ENCODE results near the gene AWAT1.
"Not testable (repeated sequence)": the region's sequence is repeated elsewhere in the genome, so short reads cannot be mapped to it uniquely, and the experiment has no call there.

Gene AWAT1

GRCh38 chrX:70260104-70260503 is 25.6 kb downstream of the AWAT1 start, which contains the start of gene P2RY4:
P2RY4 (minus strand) TSS chrX:70260204; CDS start chrX:70259624, 580 bp downstream.
- no peak within 1 kb of the TSS for H3K4me3 ChIP-seq (ENCODE audit: low read depth, low read length)

DNA sequence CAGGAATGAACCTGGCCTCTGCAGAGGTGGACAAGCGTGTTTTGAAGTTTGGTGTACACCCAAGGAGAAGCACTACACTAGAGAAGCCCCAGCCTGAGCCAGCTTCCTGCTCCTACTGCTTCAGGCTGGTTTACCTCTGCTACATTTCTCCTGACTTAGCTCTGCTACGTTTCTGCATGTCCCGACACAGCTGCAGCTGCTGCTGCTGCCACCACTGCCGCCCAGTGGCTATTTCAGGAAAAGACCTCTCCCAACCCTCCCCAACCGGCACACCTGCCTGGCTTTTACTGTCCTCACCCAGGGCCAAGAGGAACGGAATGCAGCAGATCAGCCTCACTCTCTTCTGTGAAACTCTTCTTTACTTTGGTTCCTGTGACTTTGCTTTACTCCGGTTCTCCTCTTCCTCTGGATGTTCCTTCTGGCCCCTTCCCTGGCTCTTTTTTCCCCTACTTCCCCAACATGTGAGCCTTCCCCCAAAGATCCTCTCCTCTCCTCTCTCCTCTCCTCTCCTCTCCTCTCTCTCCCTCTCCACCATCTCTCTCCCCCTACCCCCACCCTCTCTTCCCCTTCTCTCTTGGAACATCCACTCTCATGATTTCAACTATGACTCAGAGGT is 28.6 kb downstream of the AWAT1 start:
- H3K4me3 ChIP-seq (ENCODE audit: low read depth, low read length): no peak overlapping the region

DNA sequence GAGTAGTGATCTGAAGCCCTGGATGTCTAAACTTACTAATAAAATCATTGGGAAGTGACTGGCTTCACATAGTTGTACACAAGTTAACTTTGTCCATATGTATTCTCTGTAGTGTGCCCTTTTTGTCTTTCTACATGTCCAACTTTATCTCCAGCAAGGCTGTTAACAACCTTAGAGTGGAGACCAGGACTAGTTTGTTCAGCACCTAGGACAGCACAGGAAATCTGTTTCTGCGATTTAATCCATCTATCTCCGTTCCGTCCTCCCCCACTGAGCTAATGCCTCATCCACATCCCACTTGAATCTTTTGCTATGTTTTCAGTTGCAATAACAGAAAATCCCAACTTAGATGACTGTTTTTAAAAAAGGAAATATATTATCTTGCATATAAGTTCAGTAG is 30.3 kb downstream of the AWAT1 start:
- H3K4me3 ChIP-seq (ENCODE audit: low read depth, low read length): no peak overlapping the region

- no peak within 1 kb of the TSS for H3K4me3 ChIP-seq (ENCODE audit: low read depth, low read length)
Observed at GRCh38 chrX:70268034-70268433, 33.6 kb downstream of the AWAT1 start, which contains the start of gene ARR3. ARR3 (plus strand) TSS chrX:70268334; CDS start chrX:70269386, 1,052 bp downstream.

- not testable (repeated sequence) for H3K4me3 ChIP-seq (ENCODE audit: low read depth, low read length)
Observed at GRCh38 chrX:70274029-70274428, 39.6 kb downstream of the AWAT1 start.

DNA sequence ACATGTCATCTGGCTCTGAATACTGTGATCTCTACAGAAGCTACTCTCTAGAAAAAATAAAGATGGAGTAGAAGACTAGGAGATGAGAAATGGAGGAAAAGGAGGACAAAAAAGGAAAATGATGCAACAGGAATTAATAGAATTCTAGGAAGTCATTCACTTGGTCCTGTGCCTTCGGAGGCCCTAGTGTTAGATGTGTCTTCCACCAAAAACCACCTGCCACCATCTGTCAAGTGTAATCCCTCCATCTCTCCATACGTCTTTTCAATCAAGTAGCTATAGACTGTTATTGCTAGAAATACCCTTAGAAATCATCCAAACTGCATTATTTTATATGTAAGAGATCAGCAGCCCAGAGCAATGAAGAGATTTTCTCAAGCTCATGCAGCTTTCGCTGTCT is 44.6 kb downstream of the AWAT1 start:
- no peak overlapping the region for H3K4me3 ChIP-seq (ENCODE audit: low read depth, low read length)

- H3K4me3 ChIP-seq (ENCODE audit: low read depth, low read length): no peak overlapping the region
Observed at GRCh38 chrX:70280573-70280972, 46.1 kb downstream of the AWAT1 start.

DNA sequence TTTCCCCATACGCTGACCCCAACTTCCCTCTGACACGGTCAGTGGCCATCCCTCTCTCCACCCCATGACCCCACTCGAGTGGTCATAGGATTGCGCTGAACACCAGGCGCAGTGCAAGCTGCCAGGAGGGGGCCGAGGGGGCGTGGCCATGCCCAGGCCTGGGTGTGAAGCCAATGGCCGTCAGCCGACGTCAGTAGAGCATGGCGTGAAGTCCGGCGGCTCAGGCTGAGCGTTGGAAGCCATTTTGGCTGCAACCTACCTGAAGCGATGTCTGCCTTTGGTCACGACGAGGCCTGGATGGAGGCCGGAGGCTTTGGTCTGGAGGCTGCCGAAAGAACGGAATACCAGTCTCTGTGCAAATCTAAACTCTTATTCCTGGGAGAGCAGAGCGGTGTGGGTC is 47.5 kb downstream of the AWAT1 start, which contains the start of gene RAB41:
Gene RAB41, plus strand, starts transcription at position 222 of the 400 bp plus-strand sequence. Its CDS starts 46 bp downstream, at position 268.
- no peak within 1 kb of the TSS for H3K4me3 ChIP-seq (ENCODE audit: low read depth, low read length)

DNA sequence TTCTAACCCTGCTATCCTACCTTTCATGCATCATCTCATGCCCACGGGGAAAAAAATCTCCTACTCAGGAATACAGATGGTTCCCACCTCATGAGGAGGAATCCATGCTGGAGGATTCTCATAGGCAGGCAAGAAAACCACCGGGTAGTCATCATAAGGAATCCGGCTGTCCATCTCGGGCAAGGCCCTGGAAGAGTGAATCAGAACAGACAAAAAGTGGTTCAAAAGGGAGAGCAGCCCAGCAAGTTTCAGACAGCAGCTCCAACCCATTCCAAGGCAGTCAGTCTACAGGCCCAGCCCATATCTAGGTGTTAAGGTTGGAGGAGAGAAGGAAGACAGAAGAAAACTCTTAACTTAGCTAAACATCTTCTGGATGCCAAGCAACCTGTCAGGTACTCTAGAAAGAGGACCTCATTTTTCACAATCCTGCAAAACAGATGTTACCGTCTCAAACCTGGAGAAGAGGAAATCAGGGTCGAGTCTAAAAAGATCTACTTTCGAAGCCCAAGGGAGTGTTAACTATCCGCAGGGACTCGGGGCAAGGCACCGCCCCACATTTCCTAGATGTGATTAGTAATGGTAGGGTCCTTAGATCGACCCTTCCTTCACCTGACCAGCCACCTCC is 54.8 kb downstream of the AWAT1 start:
- H3K4me3 ChIP-seq (ENCODE audit: low read depth, low read length): peak overlapping the region; percentile 75
